ENCODE results near the gene MINK1.

Gene MINK1

DNA sequence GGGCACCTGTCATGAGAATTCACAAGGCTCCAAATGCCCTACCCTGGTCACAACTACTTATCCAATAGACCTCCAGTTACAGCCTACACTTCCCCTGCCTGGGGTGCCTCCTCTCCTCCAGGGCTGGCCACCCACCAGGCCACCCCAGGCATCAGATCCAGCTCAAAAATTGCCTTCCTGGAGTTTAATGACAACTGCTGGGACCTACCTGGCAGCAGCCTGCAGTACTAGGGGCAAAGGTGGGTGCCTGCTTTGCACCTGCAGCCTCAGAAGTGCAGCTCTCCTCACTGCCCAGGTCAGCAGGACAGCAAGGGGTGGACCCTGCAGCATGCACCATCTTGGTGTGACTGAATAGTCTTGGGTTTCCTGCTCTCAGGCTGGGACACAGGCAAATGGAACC lies 102.5 kb downstream of the MINK1 start:
- Histone ChIP-seq H3K27me3 (ENCODE audit: control insufficient read depth, insufficient read depth, low read length) (no peaks in the 10 kb centered on the region), H3K9me3 (ENCODE audit: control insufficient read depth, insufficient read depth, low read length) (no peaks in the 10 kb centered on the region), H3K4me1 (ENCODE audit: control insufficient read depth, insufficient read depth, low read length) (peaks cover 9% of the 10 kb centered on the region), H3K4me3 (ENCODE audit: low read depth, low read length) (no peak overlapping the region), H3K9ac (ENCODE audit: low read depth, low read length) (no peak overlapping the region), H3K36me3 (ENCODE audit: control insufficient read depth, insufficient read depth, low read length) (peaks cover 24% of the 10 kb centered on the region)

DNA sequence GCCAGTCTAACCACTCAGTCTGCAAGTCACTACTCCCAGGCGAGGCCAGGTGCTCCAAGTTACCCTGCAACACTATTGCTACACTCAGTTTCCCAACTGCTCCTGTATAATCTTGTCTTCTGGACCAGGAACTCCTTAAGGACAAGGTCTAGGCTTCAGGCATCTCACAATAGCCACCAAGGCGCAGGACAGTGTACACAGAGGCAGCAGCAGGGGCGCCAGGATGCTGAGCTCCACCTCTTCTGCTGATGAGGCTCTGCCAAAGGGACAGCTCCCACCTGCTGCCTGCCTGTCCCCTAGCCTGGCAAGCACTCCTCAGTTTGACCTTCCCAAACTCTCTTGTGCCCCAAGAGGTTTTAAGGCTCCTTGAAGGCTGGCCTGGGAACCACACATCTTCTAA lies 103.3 kb downstream of the MINK1 start:
- peaks cover 9% of the 10 kb centered on the region for H3K4me1 ChIP-seq (ENCODE audit: control insufficient read depth, insufficient read depth, low read length)
- no peak overlapping the region for H3K9ac ChIP-seq (ENCODE audit: low read depth, low read length)
- peaks cover 24% of the 10 kb centered on the region for H3K36me3 ChIP-seq (ENCODE audit: control insufficient read depth, insufficient read depth, low read length)
- no peaks in the 10 kb centered on the region for H3K27me3 ChIP-seq (ENCODE audit: control insufficient read depth, insufficient read depth, low read length)
- no peaks in the 10 kb centered on the region for H3K9me3 ChIP-seq (ENCODE audit: control insufficient read depth, insufficient read depth, low read length)
- H3K4me3 ChIP-seq (ENCODE audit: low read depth, low read length): no peak overlapping the region

DNA sequence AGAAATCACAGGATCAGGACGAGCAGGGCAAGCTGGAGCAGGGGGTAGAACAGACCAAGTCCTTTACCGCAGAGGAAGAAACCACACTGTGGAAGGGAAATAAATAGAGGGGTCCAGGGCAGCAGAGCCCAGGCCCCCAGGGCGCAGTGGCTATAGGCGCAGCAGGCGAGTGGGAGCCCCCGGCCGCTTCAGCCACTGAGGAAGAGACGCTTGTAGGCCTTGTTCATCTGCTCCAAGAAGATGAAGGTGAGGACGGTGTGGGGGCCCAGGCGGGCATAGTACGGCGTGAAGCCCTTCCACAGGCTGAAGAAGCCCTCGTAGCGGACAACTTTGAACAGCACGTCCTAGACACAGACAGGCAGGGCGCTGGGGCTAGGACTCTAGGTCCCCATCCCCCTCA lies 104.4 kb downstream of the MINK1 start:
- Histone ChIP-seq H3K4me3 (ENCODE audit: low read depth, low read length) (no peak overlapping the region), H3K9ac (ENCODE audit: low read depth, low read length) (no peak overlapping the region), H3K9me3 (ENCODE audit: control insufficient read depth, insufficient read depth, low read length) (no peaks in the 10 kb centered on the region), H3K36me3 (ENCODE audit: control insufficient read depth, insufficient read depth, low read length) (peaks cover 26% of the 10 kb centered on the region), H3K4me1 (ENCODE audit: control insufficient read depth, insufficient read depth, low read length) (peaks cover 9% of the 10 kb centered on the region), H3K27me3 (ENCODE audit: control insufficient read depth, insufficient read depth, low read length) (no peaks in the 10 kb centered on the region)

DNA sequence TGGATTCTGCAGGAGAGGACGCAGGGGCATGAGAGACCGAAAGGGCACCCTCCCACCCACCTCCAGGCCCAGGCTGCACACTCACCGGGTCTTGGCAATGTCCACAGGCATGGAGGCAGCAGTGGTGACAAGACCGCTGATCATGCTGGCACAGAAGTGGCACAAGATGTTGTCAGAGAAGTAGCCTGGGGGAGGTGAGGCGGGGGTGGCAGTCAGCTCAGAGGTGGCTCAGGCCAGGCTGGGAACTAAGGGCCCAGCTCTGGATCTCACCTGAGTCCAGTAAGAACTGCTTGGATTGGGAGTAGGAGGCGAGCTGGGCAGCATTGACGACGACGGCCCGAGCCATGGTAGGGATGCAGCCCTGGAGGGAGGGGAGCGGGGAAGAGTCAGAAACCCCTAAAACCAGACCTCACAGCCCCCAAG lies 104.9 kb downstream of the MINK1 start:
- Histone ChIP-seq H3K4me1 (ENCODE audit: control insufficient read depth, insufficient read depth, low read length) (peaks cover 9% of the 10 kb centered on the region), H3K36me3 (ENCODE audit: control insufficient read depth, insufficient read depth, low read length) (peaks cover 32% of the 10 kb centered on the region), H3K4me3 (ENCODE audit: low read depth, low read length) (no peak overlapping the region), H3K27me3 (ENCODE audit: control insufficient read depth, insufficient read depth, low read length) (no peaks in the 10 kb centered on the region), H3K9ac (ENCODE audit: low read depth, low read length) (no peak overlapping the region), H3K9me3 (ENCODE audit: control insufficient read depth, insufficient read depth, low read length) (no peaks in the 10 kb centered on the region)

DNA sequence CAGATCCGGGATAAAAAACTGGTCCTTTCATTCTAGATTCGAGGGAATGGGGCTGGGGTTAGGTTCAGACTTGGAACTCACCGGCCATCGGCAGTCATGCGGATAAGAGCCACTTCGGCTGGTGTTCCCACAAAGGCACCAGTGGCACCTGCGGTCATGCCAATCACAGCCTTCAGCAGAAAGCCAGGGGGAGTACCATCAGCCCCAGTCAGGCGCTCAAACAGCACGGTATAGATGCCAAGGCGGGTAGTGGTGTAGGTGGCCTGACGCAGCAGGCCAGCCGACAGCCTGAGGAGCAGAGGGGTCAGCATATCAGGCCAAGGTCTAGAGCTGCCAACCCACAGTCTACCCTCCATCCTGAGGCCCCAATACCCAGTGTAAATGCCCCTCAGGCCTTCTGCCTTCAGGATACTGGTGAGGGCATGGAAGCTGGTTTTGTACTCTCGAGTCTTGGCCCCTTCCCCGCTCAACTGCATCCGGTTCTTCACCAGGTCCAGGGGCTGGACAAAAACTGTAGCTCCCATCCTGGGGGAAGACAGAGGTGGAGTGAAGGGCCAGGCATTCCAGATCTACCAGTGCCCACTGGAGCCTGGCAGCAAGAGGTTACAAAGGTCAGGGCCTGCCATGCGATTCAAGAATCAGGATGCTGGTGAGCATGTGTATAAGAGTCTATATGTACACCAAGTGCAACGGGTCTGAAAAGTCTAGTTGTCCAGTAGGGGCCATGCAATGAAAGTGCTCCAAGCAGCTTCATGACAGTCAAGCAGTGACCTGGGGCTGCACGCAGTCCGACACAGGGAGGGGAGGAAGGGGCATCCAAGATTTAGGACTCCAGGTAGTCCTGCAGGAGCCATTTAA lies 105.8 kb downstream of the MINK1 start:
- Histone ChIP-seq H3K4me3 (ENCODE audit: low read depth, low read length) (peak overlapping the region; percentile 91), H3K27me3 (ENCODE audit: control insufficient read depth, insufficient read depth, low read length) (no peaks in the 10 kb centered on the region), H3K9me3 (ENCODE audit: control insufficient read depth, insufficient read depth, low read length) (no peaks in the 10 kb centered on the region), H3K9ac (ENCODE audit: low read depth, low read length) (peak overlapping the region; percentile 99), H3K4me1 (ENCODE audit: control insufficient read depth, insufficient read depth, low read length) (peaks cover 5% of the 10 kb centered on the region), H3K36me3 (ENCODE audit: control insufficient read depth, insufficient read depth, low read length) (peaks cover 39% of the 10 kb centered on the region)

DNA sequence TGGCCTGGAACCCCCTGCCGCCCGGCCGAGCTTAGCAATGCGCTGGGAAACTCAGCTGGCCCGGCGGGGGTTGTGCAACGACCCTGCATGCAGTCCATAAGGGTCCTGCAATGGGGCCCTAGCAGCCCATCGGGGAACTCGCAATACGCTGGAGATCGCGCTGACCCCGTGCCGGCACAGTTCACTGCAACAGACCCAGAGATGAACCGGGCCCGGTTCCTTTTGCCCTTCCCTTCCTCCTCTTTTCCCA lies 106.3 kb downstream of the MINK1 start:
- no peaks in the 10 kb centered on the region for H3K27me3 ChIP-seq (ENCODE audit: control insufficient read depth, insufficient read depth, low read length)
- peak overlapping the region; percentile 91 for H3K4me3 ChIP-seq (ENCODE audit: low read depth, low read length)
- peaks cover 43% of the 10 kb centered on the region for H3K36me3 ChIP-seq (ENCODE audit: control insufficient read depth, insufficient read depth, low read length)
- no peaks in the 10 kb centered on the region for H3K9me3 ChIP-seq (ENCODE audit: control insufficient read depth, insufficient read depth, low read length)
- peak overlapping the region; percentile 99 for H3K9ac ChIP-seq (ENCODE audit: low read depth, low read length)
- H3K4me1 ChIP-seq (ENCODE audit: control insufficient read depth, insufficient read depth, low read length): peaks cover 7% of the 10 kb centered on the region

DNA sequence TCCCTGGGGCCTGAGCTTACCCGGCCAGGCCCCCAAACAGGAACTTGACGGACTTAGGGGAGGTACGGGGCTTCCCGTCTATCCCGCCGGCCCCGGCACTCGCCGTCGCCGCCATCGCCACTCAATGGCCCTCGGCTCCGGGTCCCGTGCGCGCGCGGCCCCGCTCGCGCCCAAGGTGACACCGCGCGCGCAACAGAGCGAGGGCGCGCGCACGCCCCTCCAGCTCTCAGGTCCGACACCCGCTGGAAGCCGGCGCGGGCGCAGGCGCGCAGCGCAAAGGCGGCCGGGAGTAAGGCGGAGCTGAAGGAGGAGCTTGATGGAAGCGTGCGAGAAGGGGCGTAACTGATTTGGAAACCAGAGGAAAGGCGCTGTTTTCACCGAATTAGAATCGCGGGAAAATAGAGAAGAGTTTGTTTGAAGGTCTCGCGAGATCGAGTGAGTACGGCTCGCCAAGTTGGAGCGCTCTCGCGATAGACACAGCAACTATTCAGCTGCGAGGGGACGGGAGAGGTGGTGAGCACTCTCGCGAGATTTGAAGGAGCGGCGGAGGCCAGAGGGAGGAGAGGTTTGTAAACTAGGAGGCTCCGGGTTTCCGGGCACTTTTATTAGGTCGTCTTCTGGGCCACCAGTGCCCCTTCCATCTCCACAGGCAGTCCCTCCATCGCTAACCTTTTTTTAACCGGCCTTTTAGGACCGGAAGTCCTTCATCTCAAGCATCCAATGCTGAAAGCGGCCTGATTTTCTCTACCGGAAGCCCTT lies 106.8 kb downstream of the MINK1 start, which contains the start of the genes RNF167 and SLC25A11:
Gene RNF167, plus strand, starts transcription at position 473 of the 759 bp plus-strand sequence. CDS start 642 bp downstream, outside the sequence.
Gene SLC25A11, minus strand, starts transcription at position 251 of the 759 bp plus-strand sequence. Its CDS starts 136 bp downstream, at position 115.
- H3K9ac ChIP-seq (ENCODE audit: low read depth, low read length): peak within 1 kb of the TSS; percentile 99
- H3K27me3 ChIP-seq (ENCODE audit: control insufficient read depth, insufficient read depth, low read length): no peaks in the 10 kb centered on the region
- peak within 1 kb of the TSS; percentile 91 for H3K4me3 ChIP-seq (ENCODE audit: low read depth, low read length)
- peaks cover 48% of the 10 kb centered on the region for H3K36me3 ChIP-seq (ENCODE audit: control insufficient read depth, insufficient read depth, low read length)
- H3K9me3 ChIP-seq (ENCODE audit: control insufficient read depth, insufficient read depth, low read length): no peaks in the 10 kb centered on the region
- H3K4me1 ChIP-seq (ENCODE audit: control insufficient read depth, insufficient read depth, low read length): peaks cover 7% of the 10 kb centered on the region

DNA sequence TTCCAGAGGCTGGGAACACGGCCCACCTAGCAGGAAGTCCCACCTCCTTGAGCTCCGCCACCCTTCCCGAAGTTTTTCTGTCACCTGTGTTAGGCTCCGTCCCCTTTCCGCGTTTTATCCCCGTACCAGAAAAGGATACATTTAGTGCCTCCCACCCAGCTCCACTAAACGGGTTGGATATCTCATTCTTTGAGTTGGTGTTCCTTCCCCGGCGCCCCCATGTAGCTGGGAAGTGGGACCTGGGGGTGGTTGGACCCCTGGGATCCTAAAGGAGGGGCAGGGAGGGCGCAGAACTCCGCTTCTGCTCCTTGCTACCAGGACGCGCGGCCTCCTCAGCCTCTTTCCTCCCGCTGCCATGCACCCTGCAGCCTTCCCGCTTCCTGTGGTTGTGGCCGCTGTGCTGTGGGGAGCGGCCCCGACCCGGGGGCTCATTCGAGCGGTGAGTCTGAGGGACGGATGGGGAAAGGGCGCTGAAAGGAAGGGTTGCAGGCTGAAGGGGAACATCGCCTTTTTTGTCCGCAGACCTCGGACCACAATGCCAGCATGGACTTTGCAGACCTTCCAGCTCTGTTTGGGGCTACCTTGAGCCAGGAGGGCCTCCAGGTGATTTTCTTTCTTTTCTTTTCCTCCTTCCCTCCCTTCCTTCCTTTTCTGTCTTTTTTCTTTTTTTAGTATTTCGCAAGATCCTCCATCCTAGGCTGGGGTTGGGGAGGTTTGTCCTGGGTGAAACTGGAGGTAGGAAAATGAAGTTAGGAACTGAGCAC lies 107.6 kb downstream of the MINK1 start:
- Histone ChIP-seq H3K27me3 (ENCODE audit: control insufficient read depth, insufficient read depth, low read length) (no peaks in the 10 kb centered on the region), H3K9ac (ENCODE audit: low read depth, low read length) (peak overlapping the region; percentile 99), H3K4me3 (ENCODE audit: low read depth, low read length) (peak overlapping the region; percentile 91), H3K36me3 (ENCODE audit: control insufficient read depth, insufficient read depth, low read length) (peaks cover 55% of the 10 kb centered on the region), H3K4me1 (ENCODE audit: control insufficient read depth, insufficient read depth, low read length) (peaks cover 7% of the 10 kb centered on the region), H3K9me3 (ENCODE audit: control insufficient read depth, insufficient read depth, low read length) (no peaks in the 10 kb centered on the region)

DNA sequence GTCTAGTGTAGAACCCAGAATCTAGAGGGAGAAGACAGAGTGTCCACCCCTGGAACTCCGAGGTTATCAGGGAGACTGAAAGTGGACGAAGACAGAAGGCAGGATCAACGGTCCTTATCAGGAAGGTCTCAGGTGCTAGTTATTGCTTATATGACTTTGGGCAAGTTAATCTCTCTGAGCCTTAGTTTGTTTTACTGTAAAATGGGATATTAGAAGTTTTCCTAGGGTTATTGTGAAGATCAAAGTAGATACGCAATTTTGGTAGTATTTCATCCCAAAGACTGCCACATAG lies 108.1 kb downstream of the MINK1 start:
- H3K27me3 ChIP-seq (ENCODE audit: control insufficient read depth, insufficient read depth, low read length): no peaks in the 10 kb centered on the region
- H3K36me3 ChIP-seq (ENCODE audit: control insufficient read depth, insufficient read depth, low read length): peaks cover 59% of the 10 kb centered on the region
- H3K4me3 ChIP-seq (ENCODE audit: low read depth, low read length): peak overlapping the region; percentile 91
- peak overlapping the region; percentile 99 for H3K9ac ChIP-seq (ENCODE audit: low read depth, low read length)
- H3K4me1 ChIP-seq (ENCODE audit: control insufficient read depth, insufficient read depth, low read length): peaks cover 10% of the 10 kb centered on the region
- H3K9me3 ChIP-seq (ENCODE audit: control insufficient read depth, insufficient read depth, low read length): no peaks in the 10 kb centered on the region

DNA sequence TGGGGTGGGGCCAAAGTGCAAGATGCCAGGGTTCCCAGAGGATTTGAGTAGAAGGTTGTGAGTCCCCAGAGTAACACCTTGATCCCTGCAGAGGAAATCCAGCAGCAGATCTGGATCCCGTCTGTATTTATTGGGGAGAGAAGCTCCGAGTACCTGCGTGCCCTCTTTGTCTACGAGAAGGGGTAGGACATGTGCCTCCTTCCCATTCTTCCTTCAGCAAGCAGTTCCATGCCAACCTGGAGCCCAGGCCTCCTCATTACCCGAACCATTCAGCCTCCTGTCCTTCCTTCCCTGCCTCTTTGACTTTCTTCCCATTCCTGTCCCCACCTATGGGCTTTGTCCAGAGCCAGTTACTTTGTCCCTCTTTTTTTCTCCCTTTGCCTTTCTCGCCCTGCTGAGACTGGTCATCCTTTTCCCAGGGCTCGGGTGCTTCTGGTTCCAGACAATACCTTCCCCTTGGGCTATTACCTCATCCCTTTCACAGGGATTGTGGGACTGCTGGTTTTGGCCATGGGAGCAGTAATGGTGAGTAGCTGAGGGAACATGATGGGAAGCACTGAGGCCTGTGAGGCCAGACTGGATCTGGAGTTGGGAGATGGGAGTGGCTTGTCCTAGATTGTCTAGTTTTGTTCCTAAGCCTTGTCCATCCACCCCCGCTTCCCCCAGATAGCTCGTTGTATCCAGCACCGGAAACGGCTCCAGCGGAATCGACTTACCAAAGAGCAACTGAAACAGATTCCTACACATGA lies 109.8 kb downstream of the MINK1 start:
- Histone ChIP-seq H3K27me3 (ENCODE audit: control insufficient read depth, insufficient read depth, low read length) (no peaks in the 10 kb centered on the region), H3K9ac (ENCODE audit: low read depth, low read length) (no peak overlapping the region), H3K9me3 (ENCODE audit: control insufficient read depth, insufficient read depth, low read length) (no peaks in the 10 kb centered on the region), H3K4me3 (ENCODE audit: low read depth, low read length) (no peak overlapping the region), H3K4me1 (ENCODE audit: control insufficient read depth, insufficient read depth, low read length) (peaks cover 12% of the 10 kb centered on the region), H3K36me3 (ENCODE audit: control insufficient read depth, insufficient read depth, low read length) (peaks cover 50% of the 10 kb centered on the region)

DNA sequence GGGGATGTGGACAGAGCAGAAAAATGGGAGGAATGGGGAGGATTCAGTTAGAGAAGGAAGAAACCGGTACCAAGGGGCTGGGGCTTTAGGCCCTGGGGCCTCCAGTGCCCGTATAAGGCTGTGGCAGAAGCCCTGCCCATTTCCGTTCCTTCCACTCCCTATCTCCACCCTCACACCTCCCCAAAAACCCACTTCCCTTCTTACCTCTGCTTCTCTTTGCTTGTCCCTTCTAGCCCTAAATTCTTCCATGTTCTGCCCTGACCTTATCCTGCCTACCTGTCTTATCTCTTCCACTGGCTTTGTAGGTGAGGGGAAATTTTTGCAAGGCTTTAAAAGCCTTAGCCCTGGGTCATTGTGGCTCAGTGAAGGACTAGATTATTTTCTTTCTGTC lies 111.0 kb downstream of the MINK1 start:
- Histone ChIP-seq H3K9ac (ENCODE audit: low read depth, low read length) (no peak overlapping the region), H3K4me1 (ENCODE audit: control insufficient read depth, insufficient read depth, low read length) (peaks cover 6% of the 10 kb centered on the region), H3K4me3 (ENCODE audit: low read depth, low read length) (no peak overlapping the region), H3K9me3 (ENCODE audit: control insufficient read depth, insufficient read depth, low read length) (no peaks in the 10 kb centered on the region), H3K27me3 (ENCODE audit: control insufficient read depth, insufficient read depth, low read length) (no peaks in the 10 kb centered on the region), H3K36me3 (ENCODE audit: control insufficient read depth, insufficient read depth, low read length) (peaks cover 48% of the 10 kb centered on the region)
